Measurements from ENCODE around the gene FAM117B. TPM values are rescaled to one million over a fixed set of nuclear protein-coding genes. Genes with fewer than 3 reads are reported as not detected.

Gene FAM117B
- total and polyA plus RNA-seq, 4 donors = 0.65 to 3.4 (median 2.4) TPM

GRCh38 chr2:202682274-202682673 is 47.5 kb downstream of the FAM117B start:
- DNase-seq (ENCODE audit: low spot score) = no peak
- Histone ChIP-seq H3K36me3 (ENCODE audit: control insufficient read depth in 4 of 4, insufficient read depth in 3 of 4, low read depth in 1 of 4, low read length in 3 of 4) (no peaks in the 10 kb centered on the region), H3K27me3 (ENCODE audit: control insufficient read depth in 4 of 4, insufficient read depth in 4 of 4, low read length in 3 of 4) (no peaks in the 10 kb centered on the region), H3K9me3 (ENCODE audit: control insufficient read depth in 4 of 4, low read length in 3 of 4) (peaks cover 0 to 5% (median 0%) of the 10 kb centered on the region in 4 donors), H3K9ac (ENCODE audit: low read depth in 1 of 2, low read length in 2 of 2) (no peak overlapping the region), H3K4me1 (ENCODE audit: control insufficient read depth in 4 of 4, insufficient read depth in 4 of 4, low read length in 3 of 4) (peaks cover 0 to 4% (median 2%) of the 10 kb centered on the region in 4 donors), H3K4me3 (ENCODE audit: low read depth in 1 of 3, low read length in 3 of 3) (no peak overlapping the region), H3K27ac (ENCODE audit: low read depth in 1 of 2, low read length in 2 of 2) (no peak overlapping the region)
- 93% methylated on average over 12 of the region's 12 CpGs for WGBS
- TF ChIP-seq SP1 (IDR thresholded peaks at IDR 0.05) = no peak
- no peak for TF ChIP-seq JUND (IDR thresholded peaks at IDR 0.05)
- TF ChIP-seq GABPA (IDR thresholded peaks at IDR 0.05 in 1 of 2, conservative IDR thresholded peaks at IDR 0.05 in 1 of 2) = no peak
- no peak for TF ChIP-seq FOXA1 (IDR thresholded peaks at IDR 0.05)
- TF ChIP-seq FOXA2 (IDR thresholded peaks at IDR 0.05) = no peak
- TF ChIP-seq, protein P1, sequence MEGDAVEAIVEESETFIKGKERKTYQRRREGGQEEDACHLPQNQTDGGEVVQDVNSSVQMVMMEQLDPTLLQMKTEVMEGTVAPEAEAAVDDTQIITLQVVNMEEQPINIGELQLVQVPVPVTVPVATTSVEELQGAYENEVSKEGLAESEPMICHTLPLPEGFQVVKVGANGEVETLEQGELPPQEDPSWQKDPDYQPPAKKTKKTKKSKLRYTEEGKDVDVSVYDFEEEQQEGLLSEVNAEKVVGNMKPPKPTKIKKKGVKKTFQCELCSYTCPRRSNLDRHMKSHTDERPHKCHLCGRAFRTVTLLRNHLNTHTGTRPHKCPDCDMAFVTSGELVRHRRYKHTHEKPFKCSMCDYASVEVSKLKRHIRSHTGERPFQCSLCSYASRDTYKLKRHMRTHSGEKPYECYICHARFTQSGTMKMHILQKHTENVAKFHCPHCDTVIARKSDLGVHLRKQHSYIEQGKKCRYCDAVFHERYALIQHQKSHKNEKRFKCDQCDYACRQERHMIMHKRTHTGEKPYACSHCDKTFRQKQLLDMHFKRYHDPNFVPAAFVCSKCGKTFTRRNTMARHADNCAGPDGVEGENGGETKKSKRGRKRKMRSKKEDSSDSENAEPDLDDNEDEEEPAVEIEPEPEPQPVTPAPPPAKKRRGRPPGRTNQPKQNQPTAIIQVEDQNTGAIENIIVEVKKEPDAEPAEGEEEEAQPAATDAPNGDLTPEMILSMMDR (IDR thresholded peaks at IDR 0.05; ENCODE audit: low read depth, low read length, missing input control) = no peak
- TF ChIP-seq, protein P2, sequence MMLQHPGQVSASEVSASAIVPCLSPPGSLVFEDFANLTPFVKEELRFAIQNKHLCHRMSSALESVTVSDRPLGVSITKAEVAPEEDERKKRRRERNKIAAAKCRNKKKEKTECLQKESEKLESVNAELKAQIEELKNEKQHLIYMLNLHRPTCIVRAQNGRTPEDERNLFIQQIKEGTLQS (IDR thresholded peaks at IDR 0.05) = no peak
- TF ChIP-seq RAD21 (IDR thresholded peaks at IDR 0.05) = no peak
- TF ChIP-seq EGR1 (IDR thresholded peaks at IDR 0.05; ENCODE audit: low read depth in 2 of 2) = no peak
- no peak for TF ChIP-seq HNF4A (conservative IDR thresholded peaks at IDR 0.05)
- no peak for TF ChIP-seq ZBTB33 (IDR thresholded peaks at IDR 0.05)
- no peak for TF ChIP-seq YY1 (IDR thresholded peaks at IDR 0.05)
- no peak for TF ChIP-seq RXRA (IDR thresholded peaks at IDR 0.05)
- no peak for TF ChIP-seq NR2F2 (IDR thresholded peaks at IDR 0.05)
- no peak for TF ChIP-seq TAF1 (conservative IDR thresholded peaks at IDR 0.05)
- no peak for TF ChIP-seq REST (IDR thresholded peaks at IDR 0.05)

- DNase-seq (ENCODE audit: low spot score) = no peak
- Histone ChIP-seq H3K27me3 (ENCODE audit: control insufficient read depth in 4 of 4, insufficient read depth in 4 of 4, low read length in 3 of 4) (no peaks in the 10 kb centered on the region), H3K27ac (ENCODE audit: low read depth in 1 of 2, low read length in 2 of 2) (no peak overlapping the region), H3K4me1 (ENCODE audit: control insufficient read depth in 4 of 4, insufficient read depth in 4 of 4, low read length in 3 of 4) (peaks cover 2 to 11% (median 8%) of the 10 kb centered on the region in 4 donors), H3K9me3 (ENCODE audit: control insufficient read depth in 4 of 4, low read length in 3 of 4) (no peaks in the 10 kb centered on the region), H3K36me3 (ENCODE audit: control insufficient read depth in 4 of 4, insufficient read depth in 3 of 4, low read depth in 1 of 4, low read length in 3 of 4) (no peaks in the 10 kb centered on the region), H3K4me3 (ENCODE audit: low read depth in 1 of 3, low read length in 3 of 3) (peak overlapping the region in 1 of 3 donors; percentile 14), H3K9ac (ENCODE audit: low read depth in 1 of 2, low read length in 2 of 2) (no peak overlapping the region)
- WGBS = 63% methylated on average over 3 of the region's 3 CpGs
- TF ChIP-seq FOXA1 (IDR thresholded peaks at IDR 0.05) (no peak), GABPA (IDR thresholded peaks at IDR 0.05 in 1 of 2, conservative IDR thresholded peaks at IDR 0.05 in 1 of 2) (no peak), NR2F2 (IDR thresholded peaks at IDR 0.05) (peak; percentile 62), REST (IDR thresholded peaks at IDR 0.05) (no peak), HNF4A (conservative IDR thresholded peaks at IDR 0.05) (peak; percentile 56 to 81), FOXA2 (IDR thresholded peaks at IDR 0.05) (no peak), JUND (IDR thresholded peaks at IDR 0.05) (peak; percentile 19 to 80), YY1 (IDR thresholded peaks at IDR 0.05) (peak; percentile 84), ZBTB33 (IDR thresholded peaks at IDR 0.05) (no peak)
- TF ChIP-seq, protein P2 (IDR thresholded peaks at IDR 0.05) = peak; percentile 77
- TF ChIP-seq, protein P3, sequence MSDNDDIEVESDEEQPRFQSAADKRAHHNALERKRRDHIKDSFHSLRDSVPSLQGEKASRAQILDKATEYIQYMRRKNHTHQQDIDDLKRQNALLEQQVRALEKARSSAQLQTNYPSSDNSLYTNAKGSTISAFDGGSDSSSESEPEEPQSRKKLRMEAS (IDR thresholded peaks at IDR 0.05) = no peak
Observed at GRCh38 chr2:202687276-202687675, 52.5 kb downstream of the FAM117B start.
